GM19193 (cell line): ENCODE data around the gene RNF41.

Experiments
- POLR2A ChIP-seq: IDR thresholded peaks from 4 replicates; pipeline ENCODE4 v1.6.1; 2011; ENCODE audit not compliant: insufficient read depth, insufficient read length; ENCODE audit errors: extremely low read depth

The RNF41 gene

GRCh38 chr12:56202838-56203237 is 18.9 kb downstream of the RNF41 start:
- TF ChIP-seq POLR2A, result no peak

- no peak for TF ChIP-seq POLR2A
Measured at GRCh38 chr12:56202366-56202765, 19.4 kb downstream of the RNF41 start.

- TF ChIP-seq POLR2A, result no peak
Measured at GRCh38 chr12:56198836-56199235, 22.9 kb downstream of the RNF41 start.

GRCh38 chr12:56197921-56198635 is 23.6 kb downstream of the RNF41 start:
- no peak for TF ChIP-seq POLR2A

- no peak for TF ChIP-seq POLR2A
Measured at GRCh38 chr12:56193025-56193578, 28.6 kb downstream of the RNF41 start.

DNA sequence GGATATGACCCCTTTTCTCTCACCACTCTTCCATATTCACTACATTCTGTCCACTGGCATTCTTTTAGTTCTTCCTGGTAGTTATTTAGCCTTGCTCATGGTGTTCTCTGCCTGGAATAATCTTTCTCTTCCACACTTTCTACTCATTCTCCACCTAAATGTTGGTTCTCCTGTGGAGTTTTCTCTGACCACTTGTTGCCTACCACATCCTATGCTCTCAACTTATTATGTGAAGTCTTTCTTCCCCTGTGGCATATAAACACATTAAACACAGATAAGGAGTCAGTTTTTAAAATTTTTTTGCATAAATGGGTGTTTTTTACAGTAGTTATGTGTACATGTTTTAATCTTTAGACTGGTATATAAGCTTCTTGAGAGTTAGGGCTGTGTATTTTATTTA is 29.1 kb downstream of the RNF41 start:
- no peak for TF ChIP-seq POLR2A

DNA sequence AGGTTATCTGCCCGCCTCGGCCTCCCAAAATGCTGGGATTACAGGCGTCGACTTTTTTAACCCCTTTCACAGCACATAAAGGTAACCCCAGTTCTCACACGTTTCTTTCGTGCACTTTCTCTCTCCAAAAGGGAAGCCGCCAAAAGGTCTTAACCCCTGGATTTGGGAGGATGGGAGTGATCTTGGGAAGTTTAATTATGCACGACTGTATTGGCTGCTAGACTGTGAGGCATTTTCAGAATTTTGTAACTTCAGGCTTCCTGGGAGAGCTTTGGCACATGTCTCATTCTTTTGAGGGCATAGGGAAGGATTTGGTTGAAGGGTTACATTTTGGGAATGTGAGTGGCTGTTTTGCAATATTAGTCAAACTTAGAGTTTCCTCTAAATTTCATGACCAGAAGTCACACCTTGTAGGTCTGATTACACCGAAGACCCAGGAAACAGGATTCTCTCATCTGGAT is 31.0 kb downstream of the RNF41 start:
- no peak for TF ChIP-seq POLR2A

DNA sequence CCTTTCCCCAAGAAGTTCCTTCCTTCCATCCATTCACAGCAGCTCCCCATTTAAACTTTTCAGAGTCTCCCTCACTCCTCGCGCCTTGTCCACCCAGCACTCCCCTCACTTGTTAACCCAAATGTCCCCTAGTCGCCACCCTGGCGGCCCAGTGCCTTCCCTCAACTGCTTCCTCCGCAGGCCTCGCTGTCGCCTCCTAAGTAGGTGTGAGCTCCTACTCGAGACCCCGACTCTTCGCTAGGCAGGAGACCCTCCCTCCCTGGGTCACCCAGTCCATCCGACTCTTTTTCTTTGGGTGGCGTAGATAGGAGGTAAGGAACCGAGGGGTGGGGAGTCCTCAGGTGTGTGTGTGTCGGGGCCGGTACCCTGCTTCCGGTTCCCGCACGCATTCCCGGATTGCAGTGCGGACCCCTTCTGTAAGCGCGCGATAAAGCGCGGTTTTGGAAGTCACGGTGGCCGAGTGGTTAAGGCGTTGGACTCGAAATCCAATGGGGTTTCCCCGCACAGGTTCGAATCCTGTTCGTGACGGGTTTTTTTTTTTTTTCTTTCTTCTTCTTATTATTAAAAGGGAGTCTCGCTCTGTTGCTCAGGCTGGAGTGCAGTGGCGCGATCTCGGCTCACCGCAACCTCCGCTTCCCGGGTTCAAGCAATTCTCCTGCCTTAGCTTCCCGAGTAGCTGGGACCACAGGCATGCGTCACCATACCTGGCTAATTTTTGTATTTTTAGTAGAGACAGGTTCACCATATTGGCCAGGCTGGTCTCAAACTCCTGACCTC is 31.6 kb downstream of the RNF41 start:
- peak; percentile 47 for TF ChIP-seq POLR2A

GRCh38 chr12:56189099-56189917 is 32.4 kb downstream of the RNF41 start, which contains the start of gene SMARCC2:
Gene SMARCC2, minus strand, starts transcription at chr12:56189483. Its CDS starts 22 bp downstream, at chr12:56189461.
- TF ChIP-seq POLR2A, result peak; percentile 59

- no peak for TF ChIP-seq POLR2A
Measured at GRCh38 chr12:56188778-56189098, 33.0 kb downstream of the RNF41 start.

- no peak for TF ChIP-seq POLR2A
Measured at GRCh38 chr12:56188131-56188777, 33.5 kb downstream of the RNF41 start.

DNA sequence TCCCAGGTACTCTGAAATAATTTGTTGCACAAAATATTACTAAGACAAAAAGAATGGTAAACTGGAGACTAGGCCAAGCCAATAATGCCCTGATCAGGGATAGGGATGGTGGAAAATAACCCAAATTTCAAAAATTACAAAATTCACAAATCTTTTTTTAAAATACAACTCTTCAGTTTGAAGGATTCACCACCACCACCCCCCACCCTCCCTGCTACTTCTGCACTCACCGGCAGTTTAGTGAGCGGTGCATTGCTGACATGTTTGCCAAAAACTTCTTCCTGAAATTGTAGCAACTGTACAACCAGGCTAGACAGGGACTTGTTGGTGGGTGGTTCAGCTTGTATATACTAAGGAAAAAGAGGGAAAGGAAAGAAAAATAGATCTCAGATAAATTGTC is 34.8 kb downstream of the RNF41 start:
- TF ChIP-seq POLR2A, result no peak

DNA sequence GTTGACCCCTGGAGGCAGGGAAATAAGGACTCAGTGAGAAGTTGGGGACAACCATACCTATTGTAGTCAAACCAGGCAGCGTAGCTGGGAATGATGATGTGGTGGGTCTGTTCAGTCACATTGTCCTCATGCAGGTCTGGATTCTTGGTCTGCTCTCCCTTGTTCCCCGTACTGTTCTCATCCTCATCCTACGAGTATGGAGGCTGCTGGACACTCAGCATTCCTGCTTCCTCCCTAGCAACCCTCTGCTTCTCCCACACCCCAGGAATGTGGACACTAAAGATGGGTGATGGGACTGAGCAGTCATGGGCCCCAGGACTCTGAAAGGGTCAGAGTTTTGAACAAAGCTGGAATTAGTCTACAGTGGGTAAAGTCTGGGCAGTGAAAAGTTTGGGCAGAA is 43.4 kb downstream of the RNF41 start:
- peak; percentile 22 for TF ChIP-seq POLR2A

DNA sequence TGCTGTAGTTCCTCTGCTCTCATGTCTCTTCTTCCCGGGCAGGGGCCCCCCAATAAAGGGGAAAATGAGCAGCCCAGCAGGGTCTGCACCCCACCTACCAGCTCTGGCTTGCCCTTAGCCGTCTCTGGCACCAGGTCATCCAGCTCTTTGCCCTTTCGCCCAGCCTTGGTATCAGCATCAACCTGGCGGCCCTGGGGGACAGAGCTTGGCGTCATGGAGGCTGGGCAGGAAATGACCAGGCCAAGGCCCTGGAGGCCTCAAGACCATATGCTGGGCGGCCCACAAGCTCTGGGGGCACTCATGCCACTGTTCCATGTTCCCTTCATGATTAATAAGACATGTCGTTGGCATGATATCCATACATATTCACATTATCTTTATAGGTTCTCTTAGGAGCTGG is 48.9 kb downstream of the RNF41 start:
- TF ChIP-seq POLR2A, result no peak
